ENCODE data around the gene GATAD2A. TPM values are rescaled to one million over a fixed set of nuclear protein-coding genes. Genes with fewer than 3 reads are reported as not detected.

The GATAD2A gene
- total RNA-seq, 2 donors from 2014 or later = 41.7 to 138 TPM

- H3K4me1 ChIP-seq (replicated peaks) = no peaks in the 10 kb centered on the region
- TF ChIP-seq CTCF (IDR thresholded peaks at IDR 0.05) = no peak
- no peak for TF ChIP-seq POLR2A (IDR thresholded peaks at IDR 0.05)
- no peak for TF ChIP-seq POLR2AphosphoS5 (IDR thresholded peaks at IDR 0.05)
- no peak for DNase-seq (ENCODE audit: low spot score)
These were observed 42.2 kb downstream of the GATAD2A start for GRCh38 chr19:19447536-19448237.

DNA sequence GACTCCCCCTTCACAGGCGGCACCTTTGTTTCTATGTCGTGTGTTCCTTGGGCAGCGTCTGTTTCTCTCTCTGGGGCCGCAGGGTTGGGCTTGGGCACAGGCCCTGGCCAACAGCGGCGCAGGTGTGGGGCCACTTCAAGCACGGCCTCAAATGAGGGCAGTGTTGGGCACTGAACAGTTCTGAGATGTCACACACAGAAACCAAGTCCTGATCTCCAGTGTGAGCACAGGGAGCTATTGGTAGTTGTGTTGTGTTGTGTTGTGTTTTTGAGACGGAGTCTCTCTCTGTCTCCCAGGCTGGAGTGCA, 42.7 kb downstream of the GATAD2A start:
- H3K36me3 ChIP-seq = no peaks in the 10 kb centered on the region
- no peaks in the 10 kb centered on the region for H3K9me3 ChIP-seq
- DNase-seq (ENCODE audit: low spot score) = no peak
- 84% methylated on average over 8 of the region's 8 CpGs for WGBS
- H3K4me1 ChIP-seq (replicated peaks) = no peaks in the 10 kb centered on the region
- H3K27ac ChIP-seq = no peak overlapping the region
- no peak overlapping the region for H3K4me3 ChIP-seq
- intact Hi-C loops (cut with DNase I) = no loop called here
- H3K27me3 ChIP-seq (replicated peaks; ENCODE audit: insufficient read depth) = no peaks in the 10 kb centered on the region
- TF ChIP-seq POLR2A (IDR thresholded peaks at IDR 0.05) = no peak
- no peak for TF ChIP-seq CTCF (IDR thresholded peaks at IDR 0.05)
- no peak for TF ChIP-seq POLR2AphosphoS5 (IDR thresholded peaks at IDR 0.05)

More at GRCh38 chr19:19447536-19448237, 42.2 kb downstream of the GATAD2A start:
- no peak overlapping the region for H3K27ac ChIP-seq
- H3K9me3 ChIP-seq = no peaks in the 10 kb centered on the region
- no peaks in the 10 kb centered on the region for H3K36me3 ChIP-seq
- intact Hi-C loops (cut with DNase I) = no loop called here
- H3K27me3 ChIP-seq (replicated peaks; ENCODE audit: insufficient read depth) = no peaks in the 10 kb centered on the region
- WGBS = 70% methylated on average over 15 of the region's 15 CpGs
- H3K4me3 ChIP-seq = no peak overlapping the region

DNA sequence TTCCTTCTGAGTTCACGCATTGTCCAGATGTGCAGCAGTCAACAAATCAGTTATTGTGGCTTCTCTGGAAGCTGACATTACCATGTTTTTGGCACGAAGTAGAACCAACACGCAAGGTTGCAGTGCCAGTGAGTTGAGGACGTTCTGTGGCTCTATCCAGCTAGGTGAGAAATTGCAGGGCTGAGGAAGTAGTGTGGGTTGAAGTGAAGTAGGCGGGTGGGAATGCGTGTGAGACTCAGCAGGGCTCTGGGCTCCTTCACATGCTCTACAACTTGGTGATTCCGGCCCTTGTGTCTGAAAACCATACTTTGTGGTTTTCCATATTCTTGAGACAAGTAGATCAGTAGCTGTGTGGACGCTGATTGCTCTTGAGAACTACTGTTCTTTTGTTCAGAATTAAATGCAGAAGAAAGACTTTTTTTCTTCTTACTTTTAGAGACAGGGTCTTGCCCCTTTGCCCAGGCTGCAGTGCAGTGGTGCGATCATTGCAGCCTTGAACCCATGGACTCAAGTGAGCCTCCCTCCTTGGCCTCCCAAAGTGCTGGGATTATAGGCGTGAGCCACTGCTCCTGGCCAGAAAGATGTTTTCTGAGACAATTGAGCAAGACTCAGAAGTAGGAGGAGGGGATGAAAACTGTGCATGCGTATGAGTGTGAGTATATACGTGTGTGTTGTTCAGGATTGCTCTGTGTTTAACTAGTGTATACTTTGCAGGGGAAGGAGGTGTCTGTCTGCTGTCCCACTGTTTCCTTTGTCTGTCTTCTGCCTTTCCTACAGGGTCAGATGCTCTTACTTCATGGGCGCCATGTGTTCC, 46.2 kb downstream of the GATAD2A start:
- no peak for DNase-seq (ENCODE audit: low spot score)
- Histone ChIP-seq H3K4me3 (no peak overlapping the region), H3K4me1 (replicated peaks) (no peaks in the 10 kb centered on the region), H3K9me3 (no peaks in the 10 kb centered on the region), H3K27ac (no peak overlapping the region), H3K27me3 (replicated peaks; ENCODE audit: insufficient read depth) (no peaks in the 10 kb centered on the region), H3K36me3 (no peaks in the 10 kb centered on the region)
- intact Hi-C loops (cut with DNase I) = no loop called here
- WGBS = 79% methylated on average over 13 of the region's 13 CpGs
- TF ChIP-seq CTCF (IDR thresholded peaks at IDR 0.05) (no peak), POLR2AphosphoS5 (IDR thresholded peaks at IDR 0.05) (no peak), POLR2A (IDR thresholded peaks at IDR 0.05) (no peak)

GRCh38 chr19:19452243-19453124, 47.0 kb downstream of the GATAD2A start:
- no peaks in the 10 kb centered on the region for H3K36me3 ChIP-seq
- H3K4me1 ChIP-seq (replicated peaks) = no peaks in the 10 kb centered on the region
- H3K27me3 ChIP-seq (replicated peaks; ENCODE audit: insufficient read depth) = no peaks in the 10 kb centered on the region
- H3K9me3 ChIP-seq = no peaks in the 10 kb centered on the region
- DNase-seq (ENCODE audit: low spot score) = no peak
- no peak overlapping the region for H3K4me3 ChIP-seq
- no peak for TF ChIP-seq POLR2A (IDR thresholded peaks at IDR 0.05)
- no peak for TF ChIP-seq CTCF (IDR thresholded peaks at IDR 0.05)
- TF ChIP-seq POLR2AphosphoS5 (IDR thresholded peaks at IDR 0.05) = no peak
- intact Hi-C loops (cut with DNase I) = no loop called here
- no peak overlapping the region for H3K27ac ChIP-seq
- 79% methylated on average over 11 of the region's 11 CpGs for WGBS

Data from prostate gland (tissue), 2 donors.